HCT116 (cell line): ENCODE results near the gene APOA1. TPM values are rescaled to one million over a fixed set of nuclear protein-coding genes. Genes with fewer than 3 reads are reported as not detected.

Source experiments
- ATAC-seq: fragments of 200-7000 bp; cut with Tn5 transposase; 2 replicates; pipeline ENCODE4 v1.9.1; 2020; ENCODE audit warnings: mild to moderate bottlenecking, moderate library complexity
- BruUV-seq: library from RNA; stranded (reverse); fragments of 400-500 nt; replicated peaks from 2 replicates; lab custom pipeline; 2021; lab: Mats Ljungman, UMichigan
- CTCF ChIA-PET: fragments of 300-600 bp; sonication (Branson Sonifier 250); formaldehyde crosslinking; loops from one replicate; lab custom pipeline; 2021; ENCODE audit warnings: antibody characterized with exemption; lab: Charles Lee
- POLR2A ChIA-PET: fragments of 300-600, 350-600 bp; sonication (Branson Sonifier 250); formaldehyde crosslinking; loops from one replicate; lab custom pipeline; 2021; ENCODE audit warnings: antibody characterized with exemption; lab: Charles Lee
- RAD21 ChIA-PET, 2 experiments: fragments of 300-600 bp; sonication (Branson Sonifier 250); formaldehyde crosslinking; loops; one replicate each; lab custom pipeline; 2023; ENCODE audit warnings: low total read pairs in 2 of 2; ENCODE audit not compliant: uncharacterized antibody in 2 of 2, unreplicated experiment in 2 of 2, low non-redundant PET in 1 of 2; lab: Charles Lee
- DNase-seq: peaks from one replicate; pipeline ENCODE4 v3.0.0-alpha.2; 2010; ENCODE audit warnings: low read depth, low spot score
- H2AFZ ChIP-seq: fragments of 200-600 bp; shearing (Covaris generic), sonication (generic); 2 replicates; pipeline ENCODE4 v1.6.1; 2017; ENCODE audit warnings: low read depth, mixed run types, mixed read lengths, antibody characterized with exemption, low read length; ENCODE audit not compliant: poor library complexity, severe bottlenecking
- H3K27ac ChIP-seq: 2 replicates; pipeline ENCODE4 v1.5.1; 2012; ENCODE audit warnings: low read depth, low read length
- H3K27me3 ChIP-seq: fragments of 200-600 bp; sonication (generic); 2 replicates; pipeline ENCODE4 v1.6.1; 2016; ENCODE audit warnings: mixed run types, low read length, mixed read lengths; ENCODE audit not compliant: insufficient read depth
- H3K36me3 ChIP-seq, 2 experiments: fragments of 200-500 bp in 1 of 2; fragments of 200-600 bp in 1 of 2; sonication (Bioruptor generic) in 1 of 2; sonication (generic) in 1 of 2; 2 replicates each; pipeline versions ENCODE4 v1.5.1 to v1.6.1; 2014 to 2016; ENCODE audit warnings: low read length in 2 of 2, inconsistent platforms in 1 of 2, mixed read lengths in 1 of 2, mixed run types in 1 of 2; ENCODE audit not compliant: insufficient read depth in 2 of 2, control insufficient read depth in 1 of 2
- H3K4me1 ChIP-seq, 2 experiments: fragments of 200-600 bp in 1 of 2; sonication (generic) in 1 of 2; 2 replicates each; pipeline versions ENCODE4 v1.5.1 to v1.6.1; 2012 to 2017; ENCODE audit warnings: low read length in 2 of 2, inconsistent platforms in 1 of 2, mild to moderate bottlenecking in 1 of 2, mixed read lengths in 1 of 2, mixed run types in 1 of 2, moderate library complexity in 1 of 2; ENCODE audit not compliant: insufficient read depth in 2 of 2, control insufficient read depth in 1 of 2
- H3K4me2 ChIP-seq: fragments of 200-600 bp; sonication (generic); 2 replicates; pipeline ENCODE4 v1.6.1; 2017; ENCODE audit warnings: mixed run types, low read length, mixed read lengths
- H3K4me3 ChIP-seq, 2 experiments: fragments of 200-600 bp in 1 of 2; sonication (generic) in 1 of 2; replicated peaks in 1 of 2; 2 replicates each; pipeline ENCODE4 v1.5.1; 2011 to 2016; ENCODE audit warnings: low read length in 2 of 2, control low read depth in 1 of 2, low read depth in 1 of 2, mild to moderate bottlenecking in 1 of 2, mixed read lengths in 1 of 2, mixed run types in 1 of 2
- H3K79me2 ChIP-seq: fragments of 200-600 bp; sonication (generic); 2 replicates; pipeline ENCODE4 v1.6.1; 2017; ENCODE audit warnings: mild to moderate bottlenecking, mixed run types, low read length, moderate library complexity, mixed read lengths; ENCODE audit not compliant: insufficient read depth
- H3K9ac ChIP-seq: fragments of 200-600 bp; sonication (generic); 2 replicates; pipeline ENCODE4 v1.6.1; 2016; ENCODE audit warnings: low read length, mixed read lengths
- H3K9me2 ChIP-seq: fragments of 200-600 bp; sonication (generic), shearing (Covaris generic); 2 replicates; pipeline ENCODE4 v1.6.1; 2017; ENCODE audit warnings: mixed run types, mild to moderate bottlenecking, moderate library complexity; ENCODE audit not compliant: insufficient read depth
- H3K9me3 ChIP-seq, 2 experiments: fragments of 200-500 bp in 1 of 2; fragments of 200-600 bp in 1 of 2; sonication (Bioruptor generic) in 1 of 2; sonication (generic) in 1 of 2; 2 replicates each; pipeline ENCODE4 v1.6.1; 2014 to 2017; ENCODE audit warnings: low read length in 2 of 2, mixed read lengths in 2 of 2, inconsistent platforms in 1 of 2, low read depth in 1 of 2, mild to moderate bottlenecking in 1 of 2, mixed run types in 1 of 2, moderate library complexity in 1 of 2; ENCODE audit not compliant: control insufficient read depth in 1 of 2, insufficient read depth in 1 of 2
- H4K20me1 ChIP-seq: fragments of 200-600 bp; sonication (generic), shearing (Covaris generic); 2 replicates; pipeline ENCODE4 v1.6.1; 2017; ENCODE audit warnings: mixed run types, mild to moderate bottlenecking, moderate library complexity; ENCODE audit not compliant: insufficient read depth
- CBX3 ChIP-seq: IDR thresholded peaks from 2 replicates; pipeline ENCODE4 v1.6.1; 2012; ENCODE audit warnings: low read depth
- CEBPB ChIP-seq: IDR thresholded peaks from 2 replicates; pipeline ENCODE4 v1.6.1; 2012; ENCODE audit warnings: low read depth
- CTCF ChIP-seq, 3 experiments: fragments of 200-600 bp in 1 of 3; sonication (generic) in 1 of 3; IDR thresholded peaks in 2 of 3; conservative IDR thresholded peaks in 1 of 3; 2 replicates each; pipeline ENCODE4 v1.5.1; 2012 to 2017; ENCODE audit warnings: low read depth in 2 of 3, low read length in 2 of 3, antibody characterized with exemption in 1 of 3, borderline replicate concordance in 1 of 3, control low read depth in 1 of 3, mild to moderate bottlenecking in 1 of 3, mixed read lengths in 1 of 3, mixed run types in 1 of 3, moderate library complexity in 1 of 3; ENCODE audit not compliant: insufficient read depth in 1 of 3
- RAD21 ChIP-seq: IDR thresholded peaks from 2 replicates; pipeline ENCODE4 v1.6.1; 2012; ENCODE audit warnings: low read depth, mild to moderate bottlenecking
- REST ChIP-seq: IDR thresholded peaks from 2 replicates; pipeline ENCODE4 v1.6.1; 2012; ENCODE audit warnings: low read depth
- SRF ChIP-seq: IDR thresholded peaks from 2 replicates; pipeline ENCODE4 v1.6.1; 2012; ENCODE audit warnings: low read depth
- TCF7L2 ChIP-seq: IDR thresholded peaks from 2 replicates; pipeline ENCODE4 v1.7.0; 2011; ENCODE audit warnings: borderline replicate concordance, inconsistent platforms; ENCODE audit not compliant: insufficient read depth, insufficient read length; ENCODE audit errors: extremely low read depth
- ZFX ChIP-seq: fragments of 450-650 bp; IDR thresholded peaks from 2 replicates; pipeline ENCODE4 v1.6.1; 2017
- intact Hi-C: fragments of 100-400 bp; cut with micrococcal nuclease; formaldehyde crosslinking; loops from 2 replicates; pipeline ENCODE4 v1.10.0; 2022
- total RNA-seq: library from RNA; stranded (reverse); gene quantifications from one replicate; pipeline ENCODE4 v1.2.1, GENCODE V29; 2021; ENCODE audit not compliant: unreplicated experiment

APOA1 gene
- total RNA-seq, 1 experiment from 2014 or later: 2.0 TPM

- no peak for ATAC-seq
Measured at GRCh38 chr11:116821050-116821918, 16.1 kb downstream of the APOA1 start.

More at GRCh38 chr11:116821050-116821918, 16.1 kb downstream of the APOA1 start:
- no peaks in the 10 kb centered on the region for H4K20me1 ChIP-seq
- TF ChIP-seq RAD21 (no peak), ZFX (no peak), SRF (no peak), CBX3 (no peak), REST (no peak), CTCF (IDR thresholded peaks at IDR 0.05 in 2 of 3, conservative IDR thresholded peaks at IDR 0.05 in 1 of 3; ENCODE audit: borderline replicate concordance in 1 of 3, insufficient read depth in 1 of 3, low read depth in 2 of 3, low read length in 2 of 3) (no peak), TCF7L2 (no peak), CEBPB (no peak)
- CTCF ChIA-PET: interaction anchor here (0.5 to 2.1 kb wide), 3 partner anchors 10 to 309 kb away, joined by 3 to 5 read pairs (median 3); partner anchors contain the start of gene APOA5
- no TSS peak for BruUV-seq
- H3K36me3 ChIP-seq: no peaks in the 10 kb centered on the region; a peak in 1 of 4 replicates
- no peak overlapping the region for H3K27ac ChIP-seq
- no peaks in the 10 kb centered on the region for H3K9me2 ChIP-seq
- H3K9me3 ChIP-seq: no peaks in the 10 kb centered on the region
- H3K4me1 ChIP-seq: no peaks in the 10 kb centered on the region
- RAD21 ChIA-PET: no interaction called here
- no peak for DNase-seq
- no peak overlapping the region for H3K4me3 ChIP-seq
- POLR2A ChIA-PET: no interaction called here
- no peak overlapping the region for H3K9ac ChIP-seq
- intact Hi-C loops: no loop called here
- H3K4me2 ChIP-seq: no peak overlapping the region
- H2AFZ ChIP-seq: no peak overlapping the region
- H3K27me3 ChIP-seq: no peaks in the 10 kb centered on the region
- H3K79me2 ChIP-seq: no peaks in the 10 kb centered on the region
